HEK293 (cell line): Measurements from ENCODE around the gene COASY.

Experiments used
- CTCF ChIA-PET: fragments of 350-600 bp; formaldehyde crosslinking; extraction: SDS; loops from one replicate; lab custom pipeline; 2021; ENCODE audit warnings: antibody characterized with exemption; lab: Yijun Ruan, JAX
- POLR2A ChIA-PET: fragments of 300-600 bp; formaldehyde crosslinking; extraction: SDS; loops from one replicate; lab custom pipeline; 2020; ENCODE audit warnings: antibody characterized with exemption, inconsistent platforms; lab: Yijun Ruan, JAX
- H3K27ac ChIP-seq: fragments of 200-500 bp; sonication (Bioruptor generic); 2 replicates; pipeline ENCODE4 v1.5.1; 2014; ENCODE audit warnings: low read depth, low read length, control low read depth, inconsistent platforms; ENCODE audit errors: extremely low read depth
- H3K36me3 ChIP-seq, 2 experiments: fragments of 200-500 bp in 1 of 2; sonication (Bioruptor generic) in 1 of 2; 1 replicate in 1 of 2; 2 replicates in 1 of 2; pipeline ENCODE4 v1.5.1; 2014 to 2017; ENCODE audit warnings: inconsistent platforms in 2 of 2, low read length in 2 of 2; ENCODE audit not compliant: control insufficient read depth in 2 of 2, insufficient read depth in 1 of 2
- H3K4me1 ChIP-seq: fragments of 200-500 bp; sonication (Bioruptor generic); 2 replicates; pipeline ENCODE4 v1.5.1; 2014; ENCODE audit warnings: mild to moderate bottlenecking, low read length, inconsistent platforms; ENCODE audit not compliant: control insufficient read depth, insufficient read depth
- H3K4me3 ChIP-seq: 2 replicates; pipeline ENCODE4 v1.5.1; 2011; ENCODE audit warnings: low read depth, mild to moderate bottlenecking, control low read depth, low read length, moderate library complexity
- H3K9me3 ChIP-seq: fragments of 200-500 bp; sonication (Bioruptor generic); 2 replicates; pipeline ENCODE4 v1.5.1; 2014; ENCODE audit warnings: low read depth, low read length, inconsistent platforms; ENCODE audit not compliant: control insufficient read depth, insufficient read depth
- BCL11B ChIP-seq: fragments of 450-650 bp; formaldehyde crosslinking; IDR thresholded peaks from 2 replicates; pipeline ENCODE4 v1.5.1; 2016; ENCODE audit warnings: low read depth, missing biosample characterization, missing genetic modification characterization
- FEZF1 ChIP-seq: fragments of 450-650 bp; formaldehyde crosslinking; IDR thresholded peaks from 2 replicates; pipeline ENCODE4 v1.5.1; 2016; ENCODE audit warnings: missing biosample characterization, missing genetic modification characterization
- GLIS1 ChIP-seq: fragments of 450-650 bp; formaldehyde crosslinking; IDR thresholded peaks from 2 replicates; pipeline ENCODE4 v1.5.1; 2016; ENCODE audit warnings: missing biosample characterization, missing genetic modification characterization
- MYNN ChIP-seq: fragments of 450-650 bp; formaldehyde crosslinking; IDR thresholded peaks from 2 replicates; pipeline ENCODE4 v1.5.1; 2016; ENCODE audit warnings: missing biosample characterization, missing genetic modification characterization, borderline replicate concordance
- SP3 ChIP-seq: fragments of 450-650 bp; formaldehyde crosslinking; IDR thresholded peaks from 2 replicates; pipeline ENCODE4 v1.5.1; 2016; ENCODE audit warnings: missing biosample characterization, missing genetic modification characterization
- TCF7L2 ChIP-seq: IDR thresholded peaks from 2 replicates; pipeline ENCODE4 v1.6.1; 2011; ENCODE audit warnings: low read depth, mild to moderate bottlenecking, inconsistent platforms, low read length, moderate library complexity, borderline replicate concordance
- WT1 ChIP-seq: fragments of 450-650 bp; formaldehyde crosslinking; IDR thresholded peaks from 2 replicates; pipeline ENCODE4 v1.5.1; 2016; ENCODE audit warnings: missing biosample characterization, missing genetic modification characterization
- ZBTB44 ChIP-seq: fragments of 450-650 bp; IDR thresholded peaks from 2 replicates; pipeline ENCODE4 v1.5.1; 2018; ENCODE audit warnings: missing biosample characterization, mild to moderate bottlenecking, missing genetic modification characterization
- ZBTB6 ChIP-seq: fragments of 450-650 bp; formaldehyde crosslinking; IDR thresholded peaks from 2 replicates; pipeline ENCODE4 v1.5.1; 2017; ENCODE audit warnings: missing biosample characterization, missing genetic modification characterization
- ZBTB7A ChIP-seq: fragments of 450-650 bp; formaldehyde crosslinking; IDR thresholded peaks from 2 replicates; pipeline ENCODE4 v1.5.1; 2016; ENCODE audit warnings: low read depth, missing biosample characterization, missing genetic modification characterization
- ZBTB8A ChIP-seq: fragments of 450-650 bp; formaldehyde crosslinking; IDR thresholded peaks from 2 replicates; pipeline ENCODE4 v1.5.1; 2016; ENCODE audit warnings: missing biosample characterization, missing genetic modification characterization
- ZEB2 ChIP-seq: fragments of 450-650 bp; formaldehyde crosslinking; IDR thresholded peaks from 2 replicates; pipeline ENCODE4 v1.5.1; 2016; ENCODE audit warnings: missing biosample characterization, missing genetic modification characterization
- ZFHX2 ChIP-seq: fragments of 450-650 bp; formaldehyde crosslinking; conservative IDR thresholded peaks from 2 replicates; pipeline ENCODE4 v1.5.1; 2016; ENCODE audit warnings: missing biosample characterization, missing genetic modification characterization
- ZFP37 ChIP-seq: fragments of 450-650 bp; formaldehyde crosslinking; IDR thresholded peaks from 2 replicates; pipeline ENCODE4 v1.5.1; 2016; ENCODE audit warnings: missing biosample characterization, missing genetic modification characterization
- ZIC2 ChIP-seq: fragments of 450-650 bp; formaldehyde crosslinking; IDR thresholded peaks from 2 replicates; pipeline ENCODE4 v1.5.1; 2016; ENCODE audit warnings: missing biosample characterization, missing genetic modification characterization
- ZNF239 ChIP-seq: fragments of 450-650 bp; formaldehyde crosslinking; IDR thresholded peaks from 2 replicates; pipeline ENCODE4 v1.5.1; 2016; ENCODE audit warnings: missing biosample characterization, missing genetic modification characterization
- ZNF24 ChIP-seq: fragments of 450-650 bp; formaldehyde crosslinking; IDR thresholded peaks from 2 replicates; pipeline ENCODE4 v1.5.1; 2016; ENCODE audit warnings: missing biosample characterization, missing genetic modification characterization
- ZNF266 ChIP-seq: fragments of 450-650 bp; formaldehyde crosslinking; IDR thresholded peaks from 2 replicates; pipeline ENCODE4 v1.5.1; 2016; ENCODE audit warnings: missing biosample characterization, missing genetic modification characterization, low read depth
- ZNF335 ChIP-seq: fragments of 450-650 bp; formaldehyde crosslinking; conservative IDR thresholded peaks from 2 replicates; pipeline ENCODE4 v1.5.1; 2016; ENCODE audit warnings: missing biosample characterization, missing genetic modification characterization
- ZNF341 ChIP-seq: fragments of 450-650 bp; formaldehyde crosslinking; IDR thresholded peaks from 2 replicates; pipeline ENCODE4; 2016; ENCODE audit warnings: low read depth, missing biosample characterization, missing genetic modification characterization
- ZNF366 ChIP-seq: fragments of 450-650 bp; formaldehyde crosslinking; conservative IDR thresholded peaks from 2 replicates; pipeline ENCODE4 v1.5.1; 2016; ENCODE audit warnings: missing biosample characterization, missing genetic modification characterization
- ZNF501 ChIP-seq: fragments of 450-650 bp; formaldehyde crosslinking; IDR thresholded peaks from 2 replicates; pipeline ENCODE4 v1.5.1; 2016; ENCODE audit warnings: missing biosample characterization, missing genetic modification characterization
- ZNF561 ChIP-seq: fragments of 450-650 bp; IDR thresholded peaks from 2 replicates; pipeline ENCODE4 v1.5.1; 2018; ENCODE audit warnings: missing biosample characterization, missing genetic modification characterization, borderline replicate concordance
- ZNF600 ChIP-seq: fragments of 450-650 bp; formaldehyde crosslinking; IDR thresholded peaks from 2 replicates; pipeline ENCODE4 v1.5.1; 2016; ENCODE audit warnings: missing biosample characterization, missing genetic modification characterization
- ZNF610 ChIP-seq: fragments of 450-650 bp; formaldehyde crosslinking; IDR thresholded peaks from 2 replicates; pipeline ENCODE4 v1.5.1; 2016; ENCODE audit warnings: missing biosample characterization, missing genetic modification characterization, borderline replicate concordance
- ZNF621 ChIP-seq: fragments of 450-650 bp; formaldehyde crosslinking; IDR thresholded peaks from 2 replicates; pipeline ENCODE4 v1.5.1; 2017; ENCODE audit warnings: missing biosample characterization, missing genetic modification characterization
- ZNF629 ChIP-seq: fragments of 450-650 bp; formaldehyde crosslinking; IDR thresholded peaks from 2 replicates; pipeline ENCODE4 v1.5.1; 2017; ENCODE audit warnings: missing biosample characterization, missing genetic modification characterization
- ZNF660 ChIP-seq: fragments of 450-650 bp; IDR thresholded peaks from 2 replicates; pipeline ENCODE4 v1.5.1; 2018; ENCODE audit warnings: missing biosample characterization, mild to moderate bottlenecking, missing genetic modification characterization
- ZNF768 ChIP-seq: fragments of 450-650 bp; formaldehyde crosslinking; IDR thresholded peaks from 2 replicates; pipeline ENCODE4 v1.5.1; 2018; ENCODE audit warnings: missing biosample characterization, mild to moderate bottlenecking, missing genetic modification characterization
- ZNF776 ChIP-seq: fragments of 450-650 bp; formaldehyde crosslinking; IDR thresholded peaks from 2 replicates; pipeline ENCODE4 v1.5.0; 2017; ENCODE audit warnings: missing biosample characterization, missing genetic modification characterization, borderline replicate concordance
- TF ChIP-seq, protein P1 (sequence below): fragments of 450-650 bp; formaldehyde crosslinking; IDR thresholded peaks from 2 replicates; pipeline ENCODE4 v1.5.1; 2016; ENCODE audit warnings: missing biosample characterization, missing genetic modification characterization, low read depth

The COASY gene

GRCh38 chr17:42531455-42532354 lies 30.2 kb upstream of the COASY start (continued):
- TF ChIP-seq ZBTB6, result no peak
- TF ChIP-seq FEZF1 (tag by site-specific recombination), result peak; percentile 55
- TF ChIP-seq, protein P1, sequence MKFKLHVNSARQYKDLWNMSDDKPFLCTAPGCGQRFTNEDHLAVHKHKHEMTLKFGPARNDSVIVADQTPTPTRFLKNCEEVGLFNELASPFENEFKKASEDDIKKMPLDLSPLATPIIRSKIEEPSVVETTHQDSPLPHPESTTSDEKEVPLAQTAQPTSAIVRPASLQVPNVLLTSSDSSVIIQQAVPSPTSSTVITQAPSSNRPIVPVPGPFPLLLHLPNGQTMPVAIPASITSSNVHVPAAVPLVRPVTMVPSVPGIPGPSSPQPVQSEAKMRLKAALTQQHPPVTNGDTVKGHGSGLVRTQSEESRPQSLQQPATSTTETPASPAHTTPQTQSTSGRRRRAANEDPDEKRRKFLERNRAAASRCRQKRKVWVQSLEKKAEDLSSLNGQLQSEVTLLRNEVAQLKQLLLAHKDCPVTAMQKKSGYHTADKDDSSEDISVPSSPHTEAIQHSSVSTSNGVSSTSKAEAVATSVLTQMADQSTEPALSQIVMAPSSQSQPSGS, result no peak
- no peak for TF ChIP-seq ZFP37 (tag by site-specific recombination)
- TF ChIP-seq ZNF24 (tag by site-specific recombination), result no peak
- no peak for TF ChIP-seq GLIS1
- peak; percentile 19; the same call in 1 of the 2 replicates for TF ChIP-seq ZBTB8A (tag by site-specific recombination)
- TF ChIP-seq TCF7L2, result peak; percentile 65; the same call in 1 of the 2 replicates
- peak; percentile 71; the same call in 1 of the 2 replicates for TF ChIP-seq ZNF561 (tag by site-specific recombination)
- no peak for TF ChIP-seq ZFHX2 (tag by site-specific recombination)
- peak; percentile 96 for TF ChIP-seq ZNF610 (tag by site-specific recombination)
- peak; percentile 99 for TF ChIP-seq ZBTB44
- no peak for TF ChIP-seq ZNF768
- TF ChIP-seq ZNF621, result no peak
- no peak for TF ChIP-seq ZNF266
- no peak for TF ChIP-seq ZNF776
- peak; percentile 54 for TF ChIP-seq ZNF341 (tag by site-specific recombination)

GRCh38 chr17:42535155-42536047 lies 26.5 kb upstream of the COASY start:
- ChIA-PET POLR2A (interaction anchor here (0.5 to 2.7 kb wide), 13 partner anchors 8 to 518 kb away, joined by 3 to 23 read pairs (median 5); partner anchors contain the start of genes CAVIN1, DNAJC7, RETREG3 and STAT3), CTCF (interaction anchor here (0.7 to 4.1 kb wide), 4 partner anchors 8 to 415 kb away, joined by 3 to 19 read pairs (median 5); no protein-coding TSS in a partner anchor)
- TF ChIP-seq MYNN (tag by site-specific recombination) (peak; percentile 95), ZNF629 (tag by site-specific recombination) (peak; percentile 89; the same call in 1 of the 2 replicates), ZBTB7A (tag by site-specific recombination) (peak; percentile 78), ZNF239 (tag by site-specific recombination) (no peak), ZNF366 (0 out of 2 replicates have a peak, but pooled peaks have one; percentile 10), ZNF501 (0 out of 2 replicates have a peak, but pooled peaks have one; percentile 77), ZNF335 (peak; percentile 99), ZNF341 (tag by site-specific recombination) (peak; percentile 45; the same call in 1 of the 2 replicates), ZNF660 (tag by site-specific recombination) (0 out of 2 replicates have a peak, but pooled peaks have one; percentile 43), ZNF600 (tag by site-specific recombination) (peak; percentile 83), WT1 (no peak), ZIC2 (tag by site-specific recombination) (no peak), ZBTB6 (no peak), BCL11B (no peak), ZEB2 (tag by site-specific recombination) (peak; percentile 95; the same call in 1 of the 2 replicates), SP3 (tag by site-specific recombination) (no peak; the same call in 1 of the 2 replicates)

More at GRCh38 chr17:42535155-42536047, 26.5 kb upstream of the COASY start:
- Histone ChIP-seq H3K9me3 (no peaks in the 10 kb centered on the region), H3K4me3 (peak overlapping the region; percentile 44), H3K4me1 (peaks cover 19% of the 10 kb centered on the region), H3K27ac (peak overlapping the region; percentile 98), H3K36me3 (peaks cover 12 to 21% of the 10 kb centered on the region in 2 experiments; a peak in 2 of 3 replicates)
